Measurements from ENCODE around the gene ABI3.

The ABI3 gene

DNA sequence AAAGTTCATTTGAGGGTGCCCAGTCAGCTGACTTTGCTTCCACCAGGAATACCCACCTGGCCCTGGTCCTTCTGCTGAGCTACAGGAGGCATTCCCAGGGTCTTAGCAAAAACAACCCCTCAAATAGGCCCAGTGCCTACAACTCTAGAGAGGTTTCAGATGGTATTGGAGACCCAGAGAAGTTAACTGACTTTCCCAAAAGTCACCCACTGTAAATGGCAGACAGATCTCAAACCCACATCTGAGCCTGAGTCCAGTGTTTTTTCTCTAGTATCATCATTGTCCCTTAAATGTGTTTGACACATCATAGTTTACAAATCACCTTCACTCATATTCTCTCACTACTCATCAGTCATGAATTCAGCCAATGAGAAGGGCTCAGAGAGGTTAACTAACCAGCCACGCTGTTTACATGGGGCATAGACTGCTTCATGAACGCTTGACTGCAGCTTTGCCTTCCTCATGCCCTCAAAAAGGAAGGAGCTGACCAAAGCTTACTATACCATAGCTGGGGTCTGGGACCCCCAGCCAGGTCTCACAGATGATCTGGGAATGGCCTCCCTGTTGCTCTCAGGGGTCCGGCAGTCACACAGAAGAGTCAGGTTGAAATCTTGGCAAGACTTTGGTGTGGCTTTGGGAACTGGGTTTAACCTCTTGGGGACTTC lies 16.4 kb downstream of the ABI3 start:
- no peak for DNase-seq

DNA sequence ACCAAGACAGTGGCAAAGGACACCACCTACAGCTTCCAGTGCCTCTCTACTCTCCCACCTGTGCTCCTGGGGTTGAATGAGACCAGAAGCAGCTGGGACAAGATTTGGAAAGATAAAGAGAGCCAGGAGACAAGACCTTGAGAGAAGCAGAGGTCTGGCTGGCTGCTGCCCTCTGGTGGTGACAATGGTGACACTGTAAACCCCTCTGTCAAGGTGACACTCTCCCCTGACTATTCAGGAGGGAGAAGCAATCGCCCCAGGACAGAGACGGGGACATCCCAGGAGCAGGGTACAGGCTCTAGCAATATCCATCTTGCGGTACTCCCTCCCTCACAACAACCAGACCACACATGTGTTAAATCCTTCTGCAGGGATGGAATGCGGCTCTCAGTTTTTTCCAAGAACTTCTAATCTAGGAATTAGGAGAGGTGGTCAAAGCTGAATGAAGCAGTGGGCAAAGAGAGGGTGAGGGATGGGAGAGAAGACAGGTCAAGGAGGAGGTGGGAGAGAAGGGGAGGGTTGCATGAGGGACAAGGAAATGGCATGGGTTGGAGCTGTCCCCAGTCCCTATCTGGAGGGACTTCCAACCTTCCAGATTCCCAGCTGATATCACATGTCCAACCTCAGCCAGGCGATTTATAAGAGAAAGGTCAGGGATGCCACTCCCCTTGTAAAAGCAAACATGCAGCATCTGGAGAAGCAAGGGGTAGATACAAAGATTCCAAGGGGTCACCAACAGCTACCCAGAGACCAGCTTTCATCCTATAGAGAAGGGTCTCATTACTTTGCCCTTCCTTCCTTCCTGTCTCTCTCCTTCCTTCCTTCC lies 17.1 kb downstream of the ABI3 start:
- peak; percentile 79 for DNase-seq

GRCh38 chr17:49229076-49229804 lies 18.7 kb downstream of the ABI3 start:
- no peak for DNase-seq

DNA sequence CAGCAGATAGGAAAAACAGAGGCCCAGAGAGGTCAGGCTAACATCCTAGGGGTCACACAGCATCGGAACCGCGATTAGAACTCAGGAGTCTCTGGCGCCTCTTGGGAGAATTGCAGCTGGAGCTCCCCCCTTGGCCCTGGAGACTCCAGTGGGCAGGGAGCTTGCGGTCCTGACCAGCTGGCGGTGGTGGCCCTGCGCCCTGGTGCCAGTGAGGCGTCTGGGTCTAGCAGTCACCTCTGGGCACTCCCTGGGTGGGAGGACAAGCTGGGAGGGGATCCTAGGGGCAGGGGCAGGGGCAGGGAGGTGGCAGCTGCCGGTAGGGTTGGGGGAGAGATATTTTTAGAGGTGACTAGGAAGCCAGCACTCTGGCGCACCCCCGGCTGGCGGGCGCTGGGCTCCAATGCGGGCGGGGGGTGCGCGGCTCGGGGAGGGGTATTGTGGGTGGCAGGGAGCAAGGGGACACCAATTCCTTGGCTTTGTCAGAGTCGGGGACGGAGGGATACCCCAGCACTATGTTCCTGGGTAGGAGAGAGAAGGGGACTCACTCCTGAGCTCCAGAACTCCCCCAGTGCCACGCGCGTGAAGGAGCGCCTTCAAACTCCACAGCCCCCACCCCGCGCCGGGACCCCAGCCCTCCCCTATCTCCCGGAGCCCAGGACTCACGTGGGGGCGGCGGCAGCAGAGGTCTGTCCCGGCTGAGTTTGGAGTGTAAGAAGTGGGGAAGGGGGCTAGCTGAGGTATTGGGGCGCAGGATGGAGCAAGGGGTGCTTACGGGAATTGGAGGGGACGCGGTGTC lies 19.5 kb downstream of the ABI3 start:
- DNase-seq = no peak

DNA sequence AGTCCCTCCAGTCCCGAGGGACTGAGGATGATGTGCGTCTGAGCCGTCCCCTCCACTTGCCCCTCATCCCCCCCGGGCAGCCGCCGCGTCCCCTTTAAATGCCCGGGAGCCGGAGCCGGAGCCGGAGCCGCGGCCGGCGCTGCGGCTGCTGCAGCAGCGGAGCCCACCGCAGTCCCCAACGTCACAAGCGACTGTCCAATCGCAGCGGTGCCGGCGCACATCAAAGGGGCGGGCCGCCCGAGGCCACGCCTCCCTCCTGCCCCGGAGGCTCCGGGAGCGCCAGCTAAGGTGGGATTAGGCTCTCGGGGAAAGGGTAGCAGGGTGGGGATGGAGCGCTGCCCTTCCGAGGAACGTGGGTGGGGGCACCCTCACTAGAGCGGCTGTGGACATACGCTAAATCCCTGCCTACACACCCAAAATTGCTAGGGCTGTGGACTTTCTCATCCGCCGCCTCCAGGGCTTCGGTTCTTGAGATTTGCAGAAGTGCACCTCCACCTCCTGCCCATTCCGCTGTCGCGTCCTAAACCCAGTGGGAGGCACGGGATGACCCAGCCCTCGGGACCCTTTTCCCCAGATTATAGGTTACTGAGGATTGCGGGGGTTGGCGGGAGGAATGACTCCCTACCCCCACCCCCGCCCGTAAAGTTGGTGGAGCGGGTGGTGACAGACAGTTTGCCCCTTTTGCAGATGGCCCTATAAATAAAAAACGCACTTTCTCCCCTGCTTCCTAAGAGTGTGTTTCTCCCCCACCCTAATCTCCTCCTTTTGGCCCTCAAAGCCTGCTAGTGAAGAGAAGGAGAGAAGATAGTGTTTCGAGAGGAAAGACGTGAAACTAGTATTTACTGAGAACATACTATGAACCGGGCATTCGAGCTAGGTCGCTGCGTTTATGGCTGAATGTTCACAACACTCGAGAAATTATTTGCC lies 20.4 kb downstream of the ABI3 start, which contains the start of gene PHOSPHO1:
Gene PHOSPHO1, minus strand, starts transcription at position 152 of the 927 bp plus-strand sequence. CDS start 4,096 bp downstream, outside the sequence.
- DNase-seq = peak; percentile 51

DNA sequence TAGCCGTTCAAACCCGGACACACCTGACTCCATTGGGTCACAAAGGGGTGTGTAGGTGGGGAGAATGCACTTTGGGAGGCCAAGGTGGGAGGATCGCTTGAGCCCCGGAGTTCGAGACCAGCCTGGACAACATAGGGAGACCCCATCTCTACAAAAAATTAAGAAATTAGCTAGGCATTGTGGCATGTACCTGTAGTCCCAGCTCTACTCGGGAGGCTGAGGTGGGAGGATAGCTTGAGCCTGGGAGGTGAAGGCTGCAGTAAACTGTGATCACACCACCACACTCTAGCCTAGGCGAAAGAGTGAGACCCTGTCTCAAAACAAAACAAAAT lies 21.0 kb downstream of the ABI3 start:
- DNase-seq = no peak

GRCh38 chr17:49234509-49235080 lies 24.1 kb downstream of the ABI3 start:
- no peak for DNase-seq

- no peak for DNase-seq
Measured at GRCh38 chr17:49235896-49236295, 25.4 kb downstream of the ABI3 start.

DNA sequence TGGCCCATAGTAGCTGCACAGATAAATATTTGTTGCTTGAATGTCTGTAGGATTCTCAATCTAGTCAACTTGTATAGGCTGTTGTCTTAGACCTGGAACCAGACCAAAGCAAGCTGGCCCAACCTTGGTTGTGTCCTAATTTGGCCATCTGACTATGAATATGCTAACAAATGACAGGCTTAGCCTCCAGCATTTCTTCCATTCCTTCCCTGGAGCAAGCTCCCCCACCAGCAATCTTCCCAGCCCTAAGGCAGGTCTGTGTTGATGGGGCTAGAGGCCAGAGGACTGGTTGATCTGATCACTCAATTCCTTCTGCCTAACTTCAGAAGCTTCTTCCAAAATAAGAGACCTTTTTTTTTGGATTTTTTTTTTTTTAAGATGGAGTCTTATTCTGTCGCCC lies 29.5 kb downstream of the ABI3 start:
- DNase-seq = no peak

DNA sequence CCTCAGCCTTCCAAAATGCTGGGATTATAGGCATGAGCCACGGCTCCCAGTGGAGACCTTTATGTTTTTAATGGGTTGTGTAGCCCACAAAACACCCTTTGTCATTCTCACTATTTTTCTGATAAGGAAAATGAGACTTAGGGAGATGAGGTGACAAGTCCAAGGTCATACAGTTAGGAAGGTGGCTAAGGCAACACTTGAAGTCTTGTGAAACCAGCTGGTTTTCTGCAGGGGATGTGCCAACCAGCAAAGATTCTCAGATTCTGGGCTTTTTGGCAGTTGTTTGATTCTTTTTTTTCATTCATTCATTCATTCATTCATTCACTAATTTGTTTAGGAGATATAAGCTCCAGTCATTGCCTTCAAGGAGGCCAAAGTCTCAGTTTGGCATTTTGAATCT lies 30.1 kb downstream of the ABI3 start:
- DNase-seq = no peak

- no peak for DNase-seq
Measured at GRCh38 chr17:49241040-49241439, 30.5 kb downstream of the ABI3 start.

DNA sequence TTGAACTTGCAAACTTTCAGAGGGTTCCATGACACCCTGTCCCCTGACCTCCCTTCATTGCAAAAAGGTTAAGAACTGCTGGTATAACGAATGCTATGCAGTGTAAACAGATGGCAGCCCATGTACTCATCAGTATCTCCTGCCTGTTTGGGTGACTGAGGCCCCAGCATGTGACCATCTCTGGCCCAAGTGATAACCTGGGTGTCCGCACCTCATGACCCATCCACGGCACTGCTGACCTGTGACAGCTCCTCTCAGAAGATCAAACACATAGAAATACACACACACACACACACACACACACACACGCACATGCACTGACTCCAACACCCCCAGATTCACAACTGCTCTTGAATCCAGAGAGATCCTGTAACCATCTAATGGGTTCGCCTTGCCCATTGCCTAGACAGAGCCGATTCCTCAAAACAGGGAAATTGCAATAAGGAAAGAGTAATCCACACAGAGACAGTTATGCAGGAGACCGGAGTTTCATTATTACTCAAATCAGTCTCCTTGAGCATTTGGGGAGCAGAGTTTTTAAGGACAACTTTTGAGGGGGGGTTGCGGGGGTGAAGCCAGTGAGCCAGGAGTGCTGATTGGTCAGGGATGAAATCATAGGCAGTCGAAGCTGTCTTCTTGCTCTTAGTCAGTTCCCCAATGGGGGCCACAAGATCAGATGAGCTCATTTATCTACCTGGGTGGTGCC lies 31.3 kb downstream of the ABI3 start:
- DNase-seq = no peak

DNA sequence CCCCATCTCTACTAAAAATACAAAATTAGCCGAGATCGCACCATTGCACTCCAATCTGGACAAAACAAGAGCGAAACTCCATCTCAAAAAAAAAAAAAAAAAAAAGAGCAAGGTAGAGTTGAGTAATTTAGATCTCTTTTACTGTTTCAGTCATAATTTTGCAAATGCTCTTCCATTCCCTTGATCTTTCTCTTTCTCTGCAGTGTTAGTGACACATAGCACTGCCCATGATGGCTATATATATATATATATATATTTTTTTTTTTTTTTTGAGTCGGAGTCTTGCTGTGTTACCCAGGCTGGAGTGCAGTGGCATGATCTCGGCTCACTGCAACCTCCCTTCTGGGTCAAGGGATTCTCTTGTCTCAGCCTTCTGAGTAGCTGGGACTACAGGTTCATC lies 32.3 kb downstream of the ABI3 start:
- no peak for DNase-seq

GRCh38 chr17:49244839-49245238 lies 34.3 kb downstream of the ABI3 start:
- no peak for DNase-seq

GRCh38 chr17:49247944-49248343 lies 37.4 kb downstream of the ABI3 start:
- DNase-seq = no peak

GRCh38 chr17:49249292-49249794 lies 38.8 kb downstream of the ABI3 start:
- DNase-seq = no peak

GRCh38 chr17:49249890-49250522 lies 39.5 kb downstream of the ABI3 start:
- DNase-seq = no peak

DNA sequence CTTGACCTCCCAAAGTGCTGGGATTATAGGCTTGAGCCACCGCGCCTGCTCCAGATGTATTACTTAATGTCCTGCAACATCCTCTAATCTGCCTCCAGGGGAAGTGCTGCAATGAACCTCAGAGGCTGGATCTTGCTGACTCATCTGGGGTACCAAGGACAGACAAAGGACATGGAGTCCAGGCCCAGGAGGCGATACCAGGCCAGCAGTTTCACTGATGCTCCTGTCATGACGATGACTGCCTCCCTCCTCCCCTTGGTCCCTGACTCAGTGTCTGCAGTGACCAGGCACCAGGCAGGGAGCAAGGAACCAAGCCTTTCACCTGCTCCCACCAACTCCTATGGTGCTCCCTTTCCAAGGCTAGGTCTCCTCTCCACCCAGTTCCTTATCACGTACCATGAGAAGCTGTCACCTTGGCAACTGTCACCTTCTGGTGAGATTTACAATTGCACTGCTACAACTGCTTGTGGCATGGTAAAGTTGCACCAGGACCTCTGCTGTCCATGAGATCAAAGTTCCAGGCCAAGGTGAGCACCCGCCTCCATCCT lies 41.7 kb downstream of the ABI3 start:
- DNase-seq = no peak

GRCh38 chr17:49254066-49254465 lies 43.6 kb downstream of the ABI3 start:
- no peak for DNase-seq

DNA sequence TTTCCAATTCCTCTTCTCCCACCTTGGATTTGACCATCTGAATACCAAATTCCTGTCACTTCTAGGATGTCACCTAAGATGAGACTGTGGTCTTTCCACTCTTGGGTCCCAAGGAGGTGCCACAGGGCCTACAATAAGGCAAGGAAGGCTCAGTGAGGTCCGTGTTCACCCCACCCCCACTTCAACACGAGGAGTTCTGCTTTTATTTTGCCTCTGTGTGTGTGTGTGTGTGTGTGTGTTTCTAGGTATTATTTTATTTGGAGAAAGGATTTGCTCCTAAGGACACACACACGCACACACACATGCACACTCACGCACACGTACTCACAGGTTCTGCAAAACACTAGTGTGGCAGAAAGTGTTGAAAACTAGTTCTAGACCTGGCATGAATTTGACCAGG lies 44.6 kb downstream of the ABI3 start:
- DNase-seq = no peak

Measured in KG1 (cell line).